A549 (cell line): ENCODE results near the gene SPINK4. TPM values are rescaled to one million over a fixed set of nuclear protein-coding genes. Genes with fewer than 3 reads are reported as not detected.

ENCODE experiments used
- ATAC-seq, 2 experiments: fragments of 200-7000 bp in 1 of 2; fragments of >200 bp in 1 of 2; cut with Nextera tagmentation in 1 of 2; cut with Tn5 transposase in 1 of 2; 3 replicates each; pipeline versions ENCODE4 v1.8.0 to v1.9.1; 2018 to 2020; ENCODE audit warnings: mild to moderate bottlenecking in 1 of 2, moderate library complexity in 1 of 2
- CTCF ChIA-PET: fragments of 300-600 bp; sonication (Branson Sonifier 250); formaldehyde crosslinking; extraction: SDS; loops from one replicate; lab custom pipeline; 2021; ENCODE audit warnings: antibody characterized with exemption, inconsistent platforms; lab: Yijun Ruan, JAX
- POLR2A ChIA-PET: fragments of 350-600 bp; formaldehyde crosslinking; extraction: SDS; loops from one replicate; lab custom pipeline; 2021; ENCODE audit warnings: antibody characterized with exemption, inconsistent platforms; lab: Yijun Ruan, JAX
- DNase-seq, 2 experiments: peaks; one replicate each; pipeline versions ENCODE4 v3.0.0 to v3.0.0-alpha.2; 2011 to 2016; ENCODE audit warnings: low read depth in 1 of 2, low spot score in 1 of 2
- FAIRE-seq: peaks from 2 replicates; lab custom pipeline; 2011; peaks lifted over from hg19 to GRCh38; lab: Jason Lieb, UNC
- H3K27ac ChIP-seq, 2 experiments: fragments of >200 bp; sonication (Bioruptor Twin); formaldehyde crosslinking; 3 replicates each; pipeline ENCODE4 v1.5.1; 2016 to 2017
- H3K4me1 ChIP-seq: fragments of >200 bp; sonication (Bioruptor Twin); formaldehyde crosslinking; 3 replicates; pipeline ENCODE4 v1.6.1; 2016
- H3K4me2 ChIP-seq: fragments of >200 bp; sonication (Bioruptor Twin); formaldehyde crosslinking; 3 replicates; pipeline ENCODE4 v1.6.1; 2016
- H3K4me3 ChIP-seq: fragments of >200 bp; sonication (Bioruptor Twin); formaldehyde crosslinking; 3 replicates; pipeline ENCODE4 v1.5.1; 2016
- H3K9me3 ChIP-seq: fragments of >200 bp; sonication (Bioruptor Twin); formaldehyde crosslinking; 3 replicates; pipeline ENCODE4 v1.6.1; 2016
- CHD2 ChIP-seq: fragments of 150-350 bp; IDR thresholded peaks from 2 replicates; pipeline ENCODE4 v1.6.1; 2014; ENCODE audit warnings: low read length; ENCODE audit not compliant: partially characterized antibody
- CHD4 ChIP-seq: fragments of 200-600 bp; sonication (generic); IDR thresholded peaks from 2 replicates; pipeline ENCODE4 v1.6.1; 2016; ENCODE audit warnings: antibody characterized with exemption, mild to moderate bottlenecking, borderline replicate concordance
- EHMT2 ChIP-seq: fragments of 200-600 bp; sonication (generic); IDR thresholded peaks from 2 replicates; pipeline ENCODE4 v1.6.1; 2016; ENCODE audit warnings: antibody characterized with exemption, low read depth, mild to moderate bottlenecking, moderate library complexity
- ESRRA ChIP-seq: fragments of 150-350 bp; IDR thresholded peaks from 2 replicates; pipeline ENCODE4 v1.6.1; 2014; ENCODE audit warnings: mild to moderate bottlenecking, low read length, borderline replicate concordance
- FOSL2 ChIP-seq, 2 experiments: fragments of 450-650 bp in 1 of 2; fragments of >200 bp in 1 of 2; sonication (Bioruptor Twin) in 1 of 2; formaldehyde crosslinking; IDR thresholded peaks; 2 replicates each; pipeline versions ENCODE4 v1.5.0 to v1.6.1; 2016 to 2020; ENCODE audit warnings: mild to moderate bottlenecking in 1 of 2, moderate library complexity in 1 of 2
- HOXB13 ChIP-seq: fragments of 250-450 bp; sonication (Bioruptor Pico); IDR thresholded peaks from 2 replicates; pipeline ENCODE4 v1.5.0; 2020; ENCODE audit warnings: low read depth, mild to moderate bottlenecking, moderate library complexity
- HOXB5 ChIP-seq: fragments of 250-450 bp; sonication (Bioruptor Pico); IDR thresholded peaks from 2 replicates; pipeline ENCODE4 v1.5.0; 2020; ENCODE audit warnings: mild to moderate bottlenecking, moderate library complexity
- JUN ChIP-seq, 2 experiments: fragments of >200 bp; sonication (Bioruptor Twin); formaldehyde crosslinking; IDR thresholded peaks; 2 replicates in 1 of 2; 3 replicates in 1 of 2; pipeline ENCODE4 v1.6.1; 2016 to 2017
- JUNB ChIP-seq: fragments of >200 bp; sonication (Bioruptor Twin); formaldehyde crosslinking; IDR thresholded peaks from 2 replicates; pipeline ENCODE4 v1.6.1; 2016
- MAFK ChIP-seq: fragments of 450-650 bp; IDR thresholded peaks from 2 replicates; pipeline ENCODE4 v1.6.1; 2014; ENCODE audit not compliant: partially characterized antibody
- MAZ ChIP-seq: fragments of 150-350 bp; IDR thresholded peaks from 2 replicates; pipeline ENCODE4 v1.6.1; 2014; ENCODE audit warnings: antibody characterized with exemption, low read depth, low read length, borderline replicate concordance
- NFE2L2 ChIP-seq: fragments of 150-350 bp; conservative IDR thresholded peaks from 2 replicates; pipeline ENCODE4 v1.6.1; 2014; ENCODE audit warnings: low read length
- PHF8 ChIP-seq: fragments of 200-600 bp; sonication (generic); IDR thresholded peaks from 2 replicates; pipeline ENCODE4 v1.6.1; 2016; ENCODE audit warnings: low read depth, mild to moderate bottlenecking, antibody characterized with exemption, moderate library complexity, borderline replicate concordance
- POLR2A ChIP-seq: IDR thresholded peaks from 2 replicates; pipeline ENCODE4 v1.6.1; 2012; ENCODE audit warnings: mild to moderate bottlenecking, low read length
- TFCP2L1 ChIP-seq: fragments of 250-450 bp; sonication (Bioruptor Pico); IDR thresholded peaks from 2 replicates; pipeline ENCODE4 v1.5.0; 2021; ENCODE audit warnings: mild to moderate bottlenecking
- ZFP36 ChIP-seq: fragments of 450-650 bp; IDR thresholded peaks from 2 replicates; pipeline ENCODE4 v1.6.1; 2014; ENCODE audit warnings: borderline replicate concordance; ENCODE audit not compliant: partially characterized antibody
- ZNF302 ChIP-seq: fragments of 250-450 bp; sonication (Bioruptor Pico); IDR thresholded peaks from 2 replicates; pipeline ENCODE4 v1.9.0; 2021; ENCODE audit warnings: inconsistent platforms, mild to moderate bottlenecking, moderate library complexity
- ZSCAN20 ChIP-seq: fragments of 250-450 bp; sonication (Bioruptor Pico); IDR thresholded peaks from 2 replicates; pipeline ENCODE4 v1.8.0; 2022; ENCODE audit warnings: mild to moderate bottlenecking, moderate library complexity
- WGBS: methylation state at CpG from one replicate; pipeline ENCODE4 v1.1.6; 2017; ENCODE audit errors: missing lambda C conversion rate; 5-methylcytosine and 5-hydroxymethylcytosine counted together
- polyA plus RNA-seq, 4 experiments: library from polyadenylated mRNA; depleted of rRNA in 3 of 4; stranded (reverse); fragments of >200 nt; fragmentation: RNase III in 1 of 4; extraction: RNeasy Plus Mini Kit Qiagen cat#74134 plus additional on column Dnase treatment in 1 of 4; gene quantifications; 2 replicates in 3 of 4; 3 replicates in 1 of 4; pipeline ENCODE4 v1.2.3, GENCODE V29; 2011 to 2017
- TF ChIP-seq, protein P1 (sequence below): fragments of 250-450 bp; sonication (Bioruptor Pico); IDR thresholded peaks from 2 replicates; pipeline ENCODE4 v1.5.0; 2021; ENCODE audit warnings: mild to moderate bottlenecking, moderate library complexity, borderline replicate concordance
- TF ChIP-seq, protein P2 (sequence below): fragments of >200 bp; sonication (Bioruptor Twin); formaldehyde crosslinking; IDR thresholded peaks from 3 replicates; pipeline ENCODE4 v1.6.1; 2016
- TF ChIP-seq, protein P3 (sequence below): fragments of >200 bp; sonication (Bioruptor Twin); formaldehyde crosslinking; IDR thresholded peaks from 2 replicates; pipeline ENCODE4 v1.6.1; 2016
- TF ChIP-seq, protein P4 (sequence below): fragments of 450-650 bp; IDR thresholded peaks from 2 replicates; pipeline ENCODE4 v1.6.1; 2014; ENCODE audit warnings: antibody characterized with exemption

SPINK4 gene
- polyA plus RNA-seq, 2 of the 4 experiments (the other 2 are of a cell fraction) = not detected

DNA sequence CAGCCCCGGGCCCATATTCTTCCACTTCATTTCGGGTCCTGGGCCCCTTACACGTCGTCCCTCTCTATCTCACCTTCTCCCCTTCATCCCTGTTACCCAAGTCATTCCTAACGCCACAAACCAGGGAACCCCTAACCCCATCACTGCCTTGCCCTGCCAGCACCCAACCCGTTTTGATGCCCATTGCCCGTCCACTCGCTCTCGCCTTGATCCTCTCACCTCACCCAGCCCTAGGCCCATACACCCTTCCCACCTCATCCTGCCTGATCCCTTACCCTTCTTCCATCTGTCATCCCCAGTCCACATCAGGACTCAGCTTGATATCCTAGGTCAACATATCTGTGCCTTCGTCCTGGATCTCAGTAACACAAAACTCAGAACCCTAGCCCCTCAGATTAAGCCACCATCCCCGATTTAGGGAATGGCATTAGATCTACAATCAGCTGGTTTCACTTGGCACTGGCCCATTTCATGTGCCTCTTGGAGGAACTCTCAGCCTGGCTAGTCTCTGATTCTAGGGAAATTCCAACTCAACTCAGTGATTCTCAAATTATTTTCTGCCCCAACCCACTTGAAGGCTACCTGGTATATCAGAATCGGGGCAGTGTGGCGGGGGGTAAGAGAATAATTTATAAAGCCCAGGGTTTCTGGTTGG, 25.4 kb downstream of the SPINK4 start:
- Histone ChIP-seq H3K4me2 (peak overlapping the region; percentile 87), H3K27ac (peak overlapping the region; percentile 84 to 90), H3K9me3 (no peaks in the 10 kb centered on the region), H3K4me1 (peaks cover 34% of the 10 kb centered on the region), H3K4me3 (peak overlapping the region; percentile 90)
- POLR2A ChIA-PET = no interaction called here
- CTCF ChIA-PET = interaction anchor here (1.2 to 3.4 kb wide), 3 partner anchors 22 to 188 kb away, joined by 3 to 12 read pairs (median 3); no protein-coding TSS in a partner anchor
- DNase-seq = no peak
- peak in 1 of 2 experiments; percentile 48; a peak in 1 of 5 replicates for TF ChIP-seq JUN (IDR thresholded peaks at IDR 0.05)
- TF ChIP-seq CHD2 = no peak
- WGBS = 11% methylated on average over 12 of the region's 13 CpGs
- FAIRE-seq = no peak
- ATAC-seq = peak in 1 of 2 experiments; percentile 23; a peak in 2 of 6 replicates

DNA sequence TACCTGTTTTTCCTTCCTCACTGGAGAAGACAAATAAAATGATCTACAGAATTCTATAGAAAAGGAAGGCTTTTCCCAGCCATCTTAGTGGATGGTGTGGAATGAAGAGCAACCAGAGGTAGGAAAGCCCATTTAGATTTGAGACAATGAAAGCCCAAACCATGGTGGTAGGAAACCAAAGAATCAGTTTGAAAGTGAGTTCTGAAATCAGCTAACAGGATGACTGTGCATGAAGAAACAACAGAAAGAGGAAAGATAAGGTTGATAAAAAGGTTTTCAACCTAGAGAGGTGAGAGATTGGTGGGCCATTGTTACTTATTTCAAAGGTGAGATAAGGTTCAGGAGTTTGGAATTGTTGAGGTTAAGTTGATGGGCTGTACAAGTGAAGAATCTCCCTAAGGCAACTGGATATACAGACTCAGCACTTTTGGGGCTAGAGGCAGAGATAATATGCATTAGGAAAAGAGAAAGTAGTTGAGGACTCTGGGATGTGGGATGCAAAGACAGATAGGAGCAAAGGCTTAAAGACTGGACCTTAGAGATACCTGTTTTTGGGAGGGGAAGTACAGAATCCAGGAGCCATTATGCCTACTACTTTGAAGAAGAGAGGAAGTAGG, 27.3 kb downstream of the SPINK4 start:
- Histone ChIP-seq H3K27ac (no peak overlapping the region), H3K4me3 (no peak overlapping the region), H3K4me2 (no peak overlapping the region), H3K9me3 (no peaks in the 10 kb centered on the region), H3K4me1 (peaks cover 17% of the 10 kb centered on the region)
- ChIA-PET POLR2A (no interaction called here), CTCF (no interaction called here)
- FAIRE-seq = no peak
- ATAC-seq = no peak
- TF ChIP-seq MAFK (peak; percentile 75), TFCP2L1 (CRISPR knock-in tag) (no peak)
- TF ChIP-seq, protein P1, sequence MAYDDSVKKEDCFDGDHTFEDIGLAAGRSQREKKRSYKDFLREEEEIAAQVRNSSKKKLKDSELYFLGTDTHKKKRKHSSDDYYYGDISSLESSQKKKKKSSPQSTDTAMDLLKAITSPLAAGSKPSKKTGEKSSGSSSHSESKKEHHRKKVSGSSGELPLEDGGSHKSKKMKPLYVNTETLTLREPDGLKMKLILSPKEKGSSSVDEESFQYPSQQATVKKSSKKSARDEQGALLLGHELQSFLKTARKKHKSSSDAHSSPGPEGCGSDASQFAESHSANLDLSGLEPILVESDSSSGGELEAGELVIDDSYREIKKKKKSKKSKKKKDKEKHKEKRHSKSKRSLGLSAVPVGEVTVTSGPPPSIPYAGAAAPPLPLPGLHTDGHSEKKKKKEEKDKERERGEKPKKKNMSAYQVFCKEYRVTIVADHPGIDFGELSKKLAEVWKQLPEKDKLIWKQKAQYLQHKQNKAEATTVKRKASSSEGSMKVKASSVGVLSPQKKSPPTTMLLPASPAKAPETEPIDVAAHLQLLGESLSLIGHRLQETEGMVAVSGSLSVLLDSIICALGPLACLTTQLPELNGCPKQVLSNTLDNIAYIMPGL (CRISPR knock-in tag) = no peak
- no peak for DNase-seq

DNA sequence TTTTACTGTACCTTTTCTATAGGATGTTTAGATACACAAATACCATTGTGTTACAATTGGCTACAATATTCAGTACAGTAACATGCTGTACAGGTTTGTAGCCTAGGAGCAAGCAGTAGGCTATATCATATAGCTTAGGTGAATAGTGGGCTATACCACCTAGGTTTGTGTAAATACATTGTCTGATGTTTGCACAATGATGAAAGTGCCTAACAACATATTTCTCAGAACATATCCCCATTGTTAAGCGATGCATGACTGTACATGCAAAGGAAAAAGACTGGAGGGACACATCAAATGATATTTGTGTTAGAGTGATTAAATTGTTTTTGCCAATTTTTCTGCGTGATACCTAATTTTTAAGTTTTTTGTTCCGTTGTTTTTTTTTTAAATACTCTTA, 30.2 kb downstream of the SPINK4 start:
- POLR2A ChIA-PET = no interaction called here
- FAIRE-seq = no peak
- H3K4me1 ChIP-seq = peaks cover 11% of the 10 kb centered on the region; the same call in 2 of the 3 replicates

DNA sequence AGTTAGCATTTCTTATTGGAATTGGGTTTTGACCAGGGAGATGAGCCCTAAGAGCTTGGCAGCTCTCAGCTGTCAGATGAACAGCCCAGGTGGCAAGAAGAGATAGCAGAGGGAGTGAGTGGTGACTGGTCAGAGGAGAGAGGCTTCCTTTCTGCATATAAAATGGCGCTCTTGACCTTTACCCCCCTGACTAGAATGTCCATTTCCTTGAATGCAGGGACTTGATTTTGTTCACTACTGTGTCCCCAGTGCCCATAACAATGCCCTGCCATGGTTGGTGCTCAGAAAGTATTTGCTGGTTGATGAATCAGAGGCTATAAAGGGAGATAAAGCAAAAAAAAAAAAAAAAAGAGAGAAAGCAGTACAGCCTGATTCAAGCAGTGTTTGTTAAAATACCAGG, 32.1 kb downstream of the SPINK4 start:
- FAIRE-seq (no peak), DNase-seq (no peak), ATAC-seq (no peak)
- WGBS = 93% methylated on average over 1 of the region's 1 CpG
- ChIA-PET CTCF (interaction anchor here (0.7 to 3.4 kb wide), 3 partner anchors 8 to 15 kb away, joined by 3 to 16 read pairs (median 5); no protein-coding TSS in a partner anchor), POLR2A (interaction anchor here (0.7 kb wide), 1 partner anchor 38 kb away, joined by 4 read pairs; no protein-coding TSS in a partner anchor)
- Histone ChIP-seq H3K4me2 (no peak overlapping the region), H3K9me3 (no peaks in the 10 kb centered on the region), H3K4me1 (no peaks in the 10 kb centered on the region), H3K4me3 (no peak overlapping the region), H3K27ac (no peak overlapping the region)
- TF ChIP-seq CHD4 (no peak), ZNF302 (CRISPR knock-in tag) (no peak), HOXB5 (CRISPR knock-in tag) (no peak), JUNB (no peak), NFE2L2 (no peak), FOSL2 (IDR thresholded peaks at IDR 0.05) (no peak), FOSL2 (CRISPR knock-in tag; IDR thresholded peaks at IDR 0.05) (no peak), EHMT2 (no peak), ESRRA (no peak), ZSCAN20 (CRISPR knock-in tag) (no peak), MAZ (no peak), ZFP36 (no peak)
- TF ChIP-seq, protein P2, sequence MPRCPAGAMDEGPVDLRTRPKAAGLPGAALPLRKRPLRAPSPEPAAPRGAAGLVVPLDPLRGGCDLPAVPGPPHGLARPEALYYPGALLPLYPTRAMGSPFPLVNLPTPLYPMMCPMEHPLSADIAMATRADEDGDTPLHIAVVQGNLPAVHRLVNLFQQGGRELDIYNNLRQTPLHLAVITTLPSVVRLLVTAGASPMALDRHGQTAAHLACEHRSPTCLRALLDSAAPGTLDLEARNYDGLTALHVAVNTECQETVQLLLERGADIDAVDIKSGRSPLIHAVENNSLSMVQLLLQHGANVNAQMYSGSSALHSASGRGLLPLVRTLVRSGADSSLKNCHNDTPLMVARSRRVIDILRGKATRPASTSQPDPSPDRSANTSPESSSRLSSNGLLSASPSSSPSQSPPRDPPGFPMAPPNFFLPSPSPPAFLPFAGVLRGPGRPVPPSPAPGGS = no peak
- TF ChIP-seq, protein P3, sequence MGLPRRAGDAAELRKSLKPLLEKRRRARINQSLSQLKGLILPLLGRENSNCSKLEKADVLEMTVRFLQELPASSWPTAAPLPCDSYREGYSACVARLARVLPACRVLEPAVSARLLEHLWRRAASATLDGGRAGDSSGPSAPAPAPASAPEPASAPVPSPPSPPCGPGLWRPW = no peak
- TF ChIP-seq, protein P1 (CRISPR knock-in tag) = no peak

More for the DNA sequence above, 30.2 kb downstream of the SPINK4 start:
- CTCF ChIA-PET = interaction anchor here (1.3 to 1.7 kb wide), 3 partner anchors 12 to 38 kb away, joined by 3 read pairs; no protein-coding TSS in a partner anchor
- H3K4me3 ChIP-seq = no peak overlapping the region
- no peak overlapping the region for H3K4me2 ChIP-seq
- 89% methylated on average over 3 of the region's 3 CpGs for WGBS
- ATAC-seq = no peak
- H3K9me3 ChIP-seq = no peaks in the 10 kb centered on the region
- H3K27ac ChIP-seq = no peak overlapping the region
- TF ChIP-seq HOXB5 (CRISPR knock-in tag) = no peak
- TF ChIP-seq, protein P4, sequence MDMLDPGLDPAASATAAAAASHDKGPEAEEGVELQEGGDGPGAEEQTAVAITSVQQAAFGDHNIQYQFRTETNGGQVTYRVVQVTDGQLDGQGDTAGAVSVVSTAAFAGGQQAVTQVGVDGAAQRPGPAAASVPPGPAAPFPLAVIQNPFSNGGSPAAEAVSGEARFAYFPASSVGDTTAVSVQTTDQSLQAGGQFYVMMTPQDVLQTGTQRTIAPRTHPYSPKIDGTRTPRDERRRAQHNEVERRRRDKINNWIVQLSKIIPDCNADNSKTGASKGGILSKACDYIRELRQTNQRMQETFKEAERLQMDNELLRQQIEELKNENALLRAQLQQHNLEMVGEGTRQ = no peak
- TF ChIP-seq POLR2A = no peak
- TF ChIP-seq NFE2L2 = no peak
- no peak for TF ChIP-seq ZSCAN20 (CRISPR knock-in tag)
- no peak for TF ChIP-seq PHF8
- TF ChIP-seq TFCP2L1 (CRISPR knock-in tag) = no peak
- no peak for TF ChIP-seq HOXB13 (CRISPR knock-in tag)
- TF ChIP-seq, all 56 proteins: peak for 0
- DNase-seq = no peak
